HepG2 (cell line): ENCODE results near the gene FCGR3B.
"Not testable (repeated sequence)": the region's sequence is repeated elsewhere in the genome, so short reads cannot be mapped to it uniquely, and the experiment has no call there.

Experiments
- ATF1 ChIP-seq: IDR thresholded peaks from 2 replicates; pipeline ENCODE4 v1.6.1; 2016; ENCODE audit warnings: mild to moderate bottlenecking, control low read depth
- BHLHE40 ChIP-seq: IDR thresholded peaks from 2 replicates; pipeline ENCODE4 v1.6.1; 2011; ENCODE audit warnings: low read length, improper control_type of control experiment
- CEBPB ChIP-seq: IDR thresholded peaks from 2 replicates; pipeline ENCODE4 v1.6.1; 2011; ENCODE audit warnings: low read depth, low read length, improper control_type of control experiment, borderline replicate concordance
- CTCF ChIP-seq: sonication (generic); formaldehyde crosslinking; IDR thresholded peaks from 2 replicates; pipeline ENCODE4 v1.5.0; 2020; ENCODE audit warnings: mild to moderate bottlenecking, missing genetic modification reagents, moderate library complexity
- RXRA ChIP-seq: sonication (generic); formaldehyde crosslinking; IDR thresholded peaks from 2 replicates; pipeline ENCODE4 v1.5.1; 2020; ENCODE audit warnings: missing genetic modification reagents
- SALL1 ChIP-seq: sonication (generic); formaldehyde crosslinking; IDR thresholded peaks from 2 replicates; pipeline ENCODE4 v1.8.0; 2022; ENCODE audit warnings: mild to moderate bottlenecking, missing genetic modification reagents
- TAF1 ChIP-seq: sonication (generic); formaldehyde crosslinking; IDR thresholded peaks from 2 replicates; pipeline ENCODE4 v1.4.0; 2020; ENCODE audit warnings: missing genetic modification reagents
- ZNF232 ChIP-seq: sonication (generic); formaldehyde crosslinking; IDR thresholded peaks from 2 replicates; pipeline ENCODE4 v1.4.0; 2020; ENCODE audit warnings: missing genetic modification reagents, borderline replicate concordance
- ZNF280D ChIP-seq: sonication (generic); formaldehyde crosslinking; IDR thresholded peaks from 2 replicates; pipeline ENCODE4 v1.5.1; 2020; ENCODE audit warnings: mild to moderate bottlenecking, missing genetic modification reagents
- ZNF570 ChIP-seq: sonication (generic); formaldehyde crosslinking; IDR thresholded peaks from 2 replicates; pipeline ENCODE4 v1.4.0; 2020; ENCODE audit warnings: mild to moderate bottlenecking, missing genetic modification reagents, borderline replicate concordance
- ZNF687 ChIP-seq: sonication (generic); formaldehyde crosslinking; IDR thresholded peaks from 2 replicates; pipeline ENCODE4 v1.5.1; 2020; ENCODE audit warnings: mild to moderate bottlenecking, missing genetic modification reagents, moderate library complexity
- ZSCAN25 ChIP-seq: sonication (generic); formaldehyde crosslinking; IDR thresholded peaks from 2 replicates; pipeline ENCODE4 v1.8.0; 2022; ENCODE audit warnings: mild to moderate bottlenecking, missing genetic modification reagents

GRCh38 chr1:161589920-161590319, 41.1 kb downstream of the FCGR3B start:
- not testable (repeated sequence) for TF ChIP-seq ZNF570 (CRISPR knock-in tag); ZNF280D (CRISPR knock-in tag); CEBPB; CTCF (CRISPR knock-in tag); RXRA; ATF1; BHLHE40; ZSCAN25 (CRISPR knock-in tag); ZNF687; ZNF232 (CRISPR knock-in tag); TAF1 (CRISPR knock-in tag); SALL1 (CRISPR knock-in tag)
